Right lobe of liver (tissue), 6 donors: Measurements from ENCODE around the gene MRPL3. TPM values are rescaled to one million over a fixed set of nuclear protein-coding genes. Genes with fewer than 3 reads are reported as not detected.

Experiments
- ATAC-seq, 4 donors: fragments of 200-7000 bp; cut with Tn5 transposase; one replicate each; pipeline ENCODE4 v1.9.1; 2020; ENCODE audit warnings: mild to moderate bottlenecking in 4 of 4, moderate library complexity in 4 of 4
- DNase-seq, 3 donors: peaks; one replicate each; pipeline ENCODE4 v3.0.0-alpha.2; 2020
- H3K27ac ChIP-seq, 3 donors: fragments of 200-600 bp; one replicate each; pipeline ENCODE4 v1.8.0; 2022
- H3K27me3 ChIP-seq, 2 donors: fragments of 200-600 bp; one replicate each; pipeline ENCODE4 v1.8.0; 2022
- H3K36me3 ChIP-seq, 4 donors: fragments of 200-600 bp; sonication (generic) in 1 of 4; one replicate each; pipeline versions ENCODE4 v1.5.1 to v1.8.0; 2017 to 2022; ENCODE audit warnings: control low read depth in 1 of 4
- H3K4me1 ChIP-seq, 4 donors: fragments of 200-600 bp; sonication (generic) in 1 of 4; one replicate each; pipeline versions ENCODE4 v1.5.1 to v1.8.0; 2017 to 2022; ENCODE audit warnings: control low read depth in 1 of 4
- H3K4me3 ChIP-seq, 3 donors: fragments of 200-600 bp; one replicate each; pipeline ENCODE4 v1.8.0; 2022
- H3K9me3 ChIP-seq, 4 donors: fragments of 200-600 bp; sonication (generic) in 1 of 4; one replicate each; pipeline versions ENCODE4 v1.5.1 to v1.8.0; 2017 to 2022; ENCODE audit warnings: control low read depth in 1 of 4
- CTCF ChIP-seq, 4 donors: fragments of 200-600 bp in 3 of 4; fragments of 450-650 bp in 1 of 4; IDR thresholded peaks; one replicate each; pipeline versions ENCODE4 v1.5.1 to v1.8.0; 2016 to 2022; ENCODE audit warnings: antibody characterized with exemption in 4 of 4, mild to moderate bottlenecking in 2 of 4
- POLR2A ChIP-seq: fragments of 450-650 bp; IDR thresholded peaks from one replicate; pipeline ENCODE4 v1.6.1; 2017; ENCODE audit warnings: antibody characterized with exemption, mild to moderate bottlenecking
- WGBS: methylation state at CpG from one replicate; pipeline ENCODE4 v1.1.6; 2018; ENCODE audit warnings: low coverage, low lambda C conversion rate; ENCODE audit not compliant: insufficient coverage; ENCODE audit errors: missing lambda C conversion rate; 5-methylcytosine and 5-hydroxymethylcytosine counted together
- intact Hi-C, 2 donors: fragments of 100-400 bp; cut with DNase I; formaldehyde crosslinking; loops; one replicate each; pipeline versions ENCODE4 v1.11.2 to v1.14.1; 2022
- total RNA-seq, 6 experiments: library from RNA; depleted of rRNA in 2 of 6; stranded (reverse); fragments of >200 nt in 2 of 6; fragmentation: NEBNext Ultra II Directional in 3 of 6; extraction: Animal tissue kit (Norgen Biotek cat#: 25700) in 3 of 6; gene quantifications; one replicate each; pipeline versions ENCODE4 v1.1.0 to v1.2.4, GENCODE V29; 2016 to 2023
- donor health status: DM: no; HTN: yes; CAD: no.
- donor health status: DM: no; HTN: no; CAD: no.
- donor health status: DM: no; HTN: no; CAD: no.
- donor health status: DM: no; HTN: yes; CAD: no.
- donor health status: DM: no; HTN: yes; CAD: no.

Gene MRPL3
- total RNA-seq, 6 experiments from 2014 or later = 29.2 to 73.9 (median 35.7) TPM

- WGBS = 89% methylated on average over 1 of the region's 1 CpG
- Histone ChIP-seq H3K4me1 (peaks cover 0 to 9% (median 4%) of the 10 kb centered on the region in 4 donors), H3K4me3 (no peak overlapping the region), H3K9me3 (no peaks in the 10 kb centered on the region), H3K27me3 (no peaks in the 10 kb centered on the region), H3K27ac (no peak overlapping the region), H3K36me3 (no peaks in the 10 kb centered on the region)
- TF ChIP-seq POLR2A (no peak), CTCF (IDR thresholded peaks at IDR 0.05) (no peak)
- ATAC-seq (no peak), DNase-seq (no peak)
- intact Hi-C loops = no loop called here
Observed at GRCh38 chr3:131547585-131547984, 44.8 kb upstream of the MRPL3 start.

GRCh38 chr3:131546441-131546840 is 43.7 kb upstream of the MRPL3 start:
- Histone ChIP-seq H3K36me3 (no peaks in the 10 kb centered on the region), H3K9me3 (no peaks in the 10 kb centered on the region), H3K4me1 (peaks cover 0 to 9% (median 4%) of the 10 kb centered on the region in 4 donors), H3K27me3 (no peaks in the 10 kb centered on the region), H3K27ac (no peak overlapping the region), H3K4me3 (no peak overlapping the region)
- intact Hi-C loops = no loop called here
- DNase-seq (no peak), ATAC-seq (no peak)
- TF ChIP-seq POLR2A (no peak), CTCF (IDR thresholded peaks at IDR 0.05) (no peak)

- Histone ChIP-seq H3K4me1 (peaks cover 0 to 9% (median 4%) of the 10 kb centered on the region in 4 donors), H3K27ac (no peak overlapping the region), H3K9me3 (no peaks in the 10 kb centered on the region), H3K36me3 (no peaks in the 10 kb centered on the region), H3K27me3 (no peaks in the 10 kb centered on the region), H3K4me3 (no peak overlapping the region)
- intact Hi-C loops = no loop called here
- TF ChIP-seq CTCF (IDR thresholded peaks at IDR 0.05) (no peak), POLR2A (no peak)
- WGBS = 78% methylated on average over 2 of the region's 2 CpGs
- ATAC-seq = no peak
- no peak for DNase-seq
Observed at GRCh38 chr3:131544557-131544956, 41.8 kb upstream of the MRPL3 start.

- no peak overlapping the region for H3K27ac ChIP-seq
- H3K27me3 ChIP-seq = no peaks in the 10 kb centered on the region
- no peak overlapping the region for H3K4me3 ChIP-seq
- no peaks in the 10 kb centered on the region for H3K9me3 ChIP-seq
- intact Hi-C loops = no loop called here
- DNase-seq (peak; percentile 75 to 88 (median 85)), ATAC-seq (peak; percentile 92 to 99 (median 96))
- no peaks in the 10 kb centered on the region for H3K36me3 ChIP-seq
- peaks cover 0 to 9% (median 4%) of the 10 kb centered on the region in 4 donors for H3K4me1 ChIP-seq
- TF ChIP-seq CTCF (IDR thresholded peaks at IDR 0.05) (no peak), POLR2A (no peak)
Observed at GRCh38 chr3:131543714-131544113, 40.9 kb upstream of the MRPL3 start.

- Histone ChIP-seq H3K36me3 (no peaks in the 10 kb centered on the region), H3K9me3 (no peaks in the 10 kb centered on the region), H3K4me3 (no peak overlapping the region), H3K27me3 (no peaks in the 10 kb centered on the region), H3K4me1 (peaks cover 0 to 9% (median 4%) of the 10 kb centered on the region in 4 donors), H3K27ac (no peak overlapping the region)
- intact Hi-C loops = no loop called here
- no peak for TF ChIP-seq POLR2A
- no peak for TF ChIP-seq CTCF (IDR thresholded peaks at IDR 0.05)
- no peak for ATAC-seq
- no peak for DNase-seq
- 80% methylated on average over 1 of the region's 1 CpG for WGBS
Observed at GRCh38 chr3:131541288-131541687, 38.5 kb upstream of the MRPL3 start.
